ENCODE measurements around the gene HSD17B4.
"Not testable (repeated sequence)": the region's sequence is repeated elsewhere in the genome, so short reads cannot be mapped to it uniquely, and the experiment has no call there.

HSD17B4 gene

GRCh38 chr5:119473241-119473640 is 20.9 kb downstream of the HSD17B4 start:
- in situ Hi-C loops (cut with MboI; ENCODE audit: low sequenced_read_pairs) = no loop called here

- in situ Hi-C loops (cut with MboI; ENCODE audit: low sequenced_read_pairs) = no loop called here
Observed at GRCh38 chr5:119476341-119476740, 24.0 kb downstream of the HSD17B4 start.

- in situ Hi-C loops (cut with MboI; ENCODE audit: low sequenced_read_pairs) = no loop called here
Observed at GRCh38 chr5:119478781-119479180, 26.5 kb downstream of the HSD17B4 start.

- in situ Hi-C loops (cut with MboI; ENCODE audit: low sequenced_read_pairs) = not testable (repeated sequence)
Observed at GRCh38 chr5:119480629-119481028, 28.3 kb downstream of the HSD17B4 start.

GRCh38 chr5:119483155-119483554 is 30.9 kb downstream of the HSD17B4 start:
- in situ Hi-C loops (cut with MboI; ENCODE audit: low sequenced_read_pairs) = no loop called here

- in situ Hi-C loops (cut with MboI; ENCODE audit: low sequenced_read_pairs) = no loop called here
Observed at GRCh38 chr5:119484884-119485283, 32.6 kb downstream of the HSD17B4 start.

GRCh38 chr5:119501671-119502179 is 49.4 kb downstream of the HSD17B4 start:
- in situ Hi-C loops (cut with MboI; ENCODE audit: low sequenced_read_pairs) = no loop called here

- in situ Hi-C loops (cut with MboI; ENCODE audit: low sequenced_read_pairs) = not testable (repeated sequence)
Observed at GRCh38 chr5:119503939-119504338, 51.6 kb downstream of the HSD17B4 start.

- in situ Hi-C loops (cut with MboI; ENCODE audit: low sequenced_read_pairs) = no loop called here
Observed at GRCh38 chr5:119512277-119512676, 60.0 kb downstream of the HSD17B4 start.

- in situ Hi-C loops (cut with MboI; ENCODE audit: low sequenced_read_pairs) = no loop called here
Observed at GRCh38 chr5:119515192-119515591, 62.9 kb downstream of the HSD17B4 start.

- in situ Hi-C loops (cut with MboI; ENCODE audit: low sequenced_read_pairs) = not testable (repeated sequence)
Observed at GRCh38 chr5:119517115-119517514, 64.8 kb downstream of the HSD17B4 start.

GRCh38 chr5:119521232-119521631 is 68.9 kb downstream of the HSD17B4 start:
- in situ Hi-C loops (cut with MboI; ENCODE audit: low sequenced_read_pairs) = no loop called here

GRCh38 chr5:119522841-119523240 is 70.5 kb downstream of the HSD17B4 start:
- in situ Hi-C loops (cut with MboI; ENCODE audit: low sequenced_read_pairs) = no loop called here

GRCh38 chr5:119524485-119524884 is 72.2 kb downstream of the HSD17B4 start:
- in situ Hi-C loops (cut with MboI; ENCODE audit: low sequenced_read_pairs) = no loop called here

GRCh38 chr5:119527351-119527750 is 75.1 kb downstream of the HSD17B4 start:
- in situ Hi-C loops (cut with MboI; ENCODE audit: low sequenced_read_pairs) = no loop called here

GRCh38 chr5:119529811-119530210 is 77.5 kb downstream of the HSD17B4 start:
- in situ Hi-C loops (cut with MboI; ENCODE audit: low sequenced_read_pairs) = no loop called here

- in situ Hi-C loops (cut with MboI; ENCODE audit: low sequenced_read_pairs) = no loop called here
Observed at GRCh38 chr5:119532637-119533036, 80.3 kb downstream of the HSD17B4 start.

- in situ Hi-C loops (cut with MboI; ENCODE audit: low sequenced_read_pairs) = no loop called here
Observed at GRCh38 chr5:119537704-119538103, 85.4 kb downstream of the HSD17B4 start.

- in situ Hi-C loops (cut with MboI; ENCODE audit: low sequenced_read_pairs) = no loop called here
Observed at GRCh38 chr5:119541716-119542115, 89.4 kb downstream of the HSD17B4 start.

GRCh38 chr5:119551819-119552218 is 99.5 kb downstream of the HSD17B4 start:
- in situ Hi-C loops (cut with MboI; ENCODE audit: low sequenced_read_pairs) = no loop called here

GRCh38 chr5:119554597-119554996 is 102.3 kb downstream of the HSD17B4 start:
- in situ Hi-C loops (cut with MboI; ENCODE audit: low sequenced_read_pairs) = no loop called here

- in situ Hi-C loops (cut with MboI; ENCODE audit: low sequenced_read_pairs) = no loop called here
Observed at GRCh38 chr5:119570910-119571309, 118.6 kb downstream of the HSD17B4 start.

- in situ Hi-C loops (cut with MboI; ENCODE audit: low sequenced_read_pairs) = no loop called here
Observed at GRCh38 chr5:119578937-119579336, 126.6 kb downstream of the HSD17B4 start.
